A549 (cell line): ENCODE measurements around the gene TSPAN18. TPM values are rescaled to one million over a fixed set of nuclear protein-coding genes. Genes with fewer than 3 reads are reported as not detected.

ENCODE experiments used
- ATAC-seq, 2 experiments: fragments of 200-7000 bp in 1 of 2; fragments of >200 bp in 1 of 2; cut with Nextera tagmentation in 1 of 2; cut with Tn5 transposase in 1 of 2; 3 replicates each; pipeline versions ENCODE4 v1.8.0 to v1.9.1; 2018 to 2020; ENCODE audit warnings: mild to moderate bottlenecking in 1 of 2, moderate library complexity in 1 of 2
- CTCF ChIA-PET: fragments of 300-600 bp; sonication (Branson Sonifier 250); formaldehyde crosslinking; extraction: SDS; loops from one replicate; lab custom pipeline; 2021; ENCODE audit warnings: antibody characterized with exemption, inconsistent platforms; lab: Yijun Ruan, JAX
- POLR2A ChIA-PET: fragments of 350-600 bp; formaldehyde crosslinking; extraction: SDS; loops from one replicate; lab custom pipeline; 2021; ENCODE audit warnings: antibody characterized with exemption, inconsistent platforms; lab: Yijun Ruan, JAX
- DNase-seq, 2 experiments: peaks; one replicate each; pipeline versions ENCODE4 v3.0.0 to v3.0.0-alpha.2; 2011 to 2016; ENCODE audit warnings: low read depth in 1 of 2, low spot score in 1 of 2
- FAIRE-seq: peaks from 2 replicates; lab custom pipeline; 2011; peaks lifted over from hg19 to GRCh38; lab: Jason Lieb, UNC
- H3K27ac ChIP-seq, 2 experiments: fragments of >200 bp; sonication (Bioruptor Twin); formaldehyde crosslinking; 3 replicates each; pipeline ENCODE4 v1.5.1; 2016 to 2017
- H3K4me1 ChIP-seq: fragments of >200 bp; sonication (Bioruptor Twin); formaldehyde crosslinking; 3 replicates; pipeline ENCODE4 v1.6.1; 2016
- H3K4me2 ChIP-seq: fragments of >200 bp; sonication (Bioruptor Twin); formaldehyde crosslinking; 3 replicates; pipeline ENCODE4 v1.6.1; 2016
- H3K4me3 ChIP-seq: fragments of >200 bp; sonication (Bioruptor Twin); formaldehyde crosslinking; 3 replicates; pipeline ENCODE4 v1.5.1; 2016
- H3K9me3 ChIP-seq: fragments of >200 bp; sonication (Bioruptor Twin); formaldehyde crosslinking; 3 replicates; pipeline ENCODE4 v1.6.1; 2016
- BHLHE40 ChIP-seq: IDR thresholded peaks from 2 replicates; pipeline ENCODE4 v1.6.1; 2012; ENCODE audit warnings: low read depth, low read length, inconsistent platforms
- CEBPB ChIP-seq, 2 experiments: fragments of >200 bp in 1 of 2; sonication (Bioruptor Twin) in 1 of 2; formaldehyde crosslinking in 1 of 2; IDR thresholded peaks; 2 replicates each; pipeline ENCODE4 v1.6.1; 2012 to 2016
- CTCF ChIP-seq: fragments of >200 bp; sonication (Bioruptor Twin); formaldehyde crosslinking; IDR thresholded peaks from 3 replicates; pipeline ENCODE4 v1.5.1; 2016
- EHF ChIP-seq: fragments of 250-450 bp; sonication (Bioruptor Pico); IDR thresholded peaks from 2 replicates; pipeline ENCODE4 v1.5.0; 2020; ENCODE audit warnings: mild to moderate bottlenecking
- EHMT2 ChIP-seq: fragments of 200-600 bp; sonication (generic); IDR thresholded peaks from 2 replicates; pipeline ENCODE4 v1.6.1; 2016; ENCODE audit warnings: antibody characterized with exemption, low read depth, mild to moderate bottlenecking, moderate library complexity
- ELK1 ChIP-seq: fragments of 150-350 bp; IDR thresholded peaks from 2 replicates; pipeline ENCODE4 v1.6.1; 2014; ENCODE audit warnings: low read depth, mild to moderate bottlenecking, low read length
- ESRRA ChIP-seq: fragments of 150-350 bp; IDR thresholded peaks from 2 replicates; pipeline ENCODE4 v1.6.1; 2014; ENCODE audit warnings: mild to moderate bottlenecking, low read length, borderline replicate concordance
- FOSB ChIP-seq: fragments of 250-450 bp; sonication (Bioruptor Pico); IDR thresholded peaks from 2 replicates; pipeline ENCODE4 v1.5.0; 2020; ENCODE audit warnings: mild to moderate bottlenecking, moderate library complexity
- FOSL2 ChIP-seq, 2 experiments: fragments of 450-650 bp in 1 of 2; fragments of >200 bp in 1 of 2; sonication (Bioruptor Twin) in 1 of 2; formaldehyde crosslinking; IDR thresholded peaks; 2 replicates each; pipeline versions ENCODE4 v1.5.0 to v1.6.1; 2016 to 2020; ENCODE audit warnings: mild to moderate bottlenecking in 1 of 2, moderate library complexity in 1 of 2
- GATA3 ChIP-seq: IDR thresholded peaks from 2 replicates; pipeline ENCODE4 v1.6.1; 2012; ENCODE audit warnings: borderline replicate concordance
- HES2 ChIP-seq: fragments of >200 bp; sonication (Bioruptor Twin); formaldehyde crosslinking; IDR thresholded peaks from 2 replicates; pipeline ENCODE4 v1.6.1; 2016
- HEYL ChIP-seq: fragments of 250-450 bp; sonication (Bioruptor Pico); IDR thresholded peaks from 2 replicates; pipeline ENCODE4 v1.8.0; 2021; ENCODE audit warnings: mild to moderate bottlenecking, moderate library complexity
- HOXA7 ChIP-seq: fragments of 250-450 bp; sonication (Bioruptor Pico); IDR thresholded peaks from 2 replicates; pipeline ENCODE4 v1.5.0; 2020; ENCODE audit warnings: mild to moderate bottlenecking, moderate library complexity
- HOXB13 ChIP-seq: fragments of 250-450 bp; sonication (Bioruptor Pico); IDR thresholded peaks from 2 replicates; pipeline ENCODE4 v1.5.0; 2020; ENCODE audit warnings: low read depth, mild to moderate bottlenecking, moderate library complexity
- HOXB5 ChIP-seq: fragments of 250-450 bp; sonication (Bioruptor Pico); IDR thresholded peaks from 2 replicates; pipeline ENCODE4 v1.5.0; 2020; ENCODE audit warnings: mild to moderate bottlenecking, moderate library complexity
- JUN ChIP-seq, 2 experiments: fragments of >200 bp; sonication (Bioruptor Twin); formaldehyde crosslinking; IDR thresholded peaks; 2 replicates in 1 of 2; 3 replicates in 1 of 2; pipeline ENCODE4 v1.6.1; 2016 to 2017
- JUNB ChIP-seq: fragments of >200 bp; sonication (Bioruptor Twin); formaldehyde crosslinking; IDR thresholded peaks from 2 replicates; pipeline ENCODE4 v1.6.1; 2016
- KDM5A ChIP-seq: fragments of 200-600 bp; sonication (generic); IDR thresholded peaks from 2 replicates; pipeline ENCODE4 v1.6.1; 2016; ENCODE audit warnings: antibody characterized with exemption, mild to moderate bottlenecking
- MAFK ChIP-seq: fragments of 450-650 bp; IDR thresholded peaks from 2 replicates; pipeline ENCODE4 v1.6.1; 2014; ENCODE audit not compliant: partially characterized antibody
- MYC ChIP-seq: IDR thresholded peaks from 2 replicates; pipeline ENCODE4 v1.6.1; 2012; ENCODE audit warnings: mild to moderate bottlenecking, inconsistent platforms, low read length, improper control_type of control experiment, borderline replicate concordance
- PHF8 ChIP-seq: fragments of 200-600 bp; sonication (generic); IDR thresholded peaks from 2 replicates; pipeline ENCODE4 v1.6.1; 2016; ENCODE audit warnings: low read depth, mild to moderate bottlenecking, antibody characterized with exemption, moderate library complexity, borderline replicate concordance
- RAD21 ChIP-seq, 2 experiments: fragments of >200 bp in 1 of 2; sonication (Bioruptor Twin) in 1 of 2; formaldehyde crosslinking in 1 of 2; IDR thresholded peaks in 1 of 2; conservative IDR thresholded peaks in 1 of 2; 2 replicates in 1 of 2; 3 replicates in 1 of 2; pipeline ENCODE4 v1.6.1; 2012 to 2018; ENCODE audit warnings: inconsistent platforms in 1 of 2
- RCOR1 ChIP-seq: fragments of 150-350 bp; IDR thresholded peaks from 2 replicates; pipeline ENCODE4 v1.6.1; 2014; ENCODE audit warnings: antibody characterized with exemption, low read length, low read depth
- TFCP2L1 ChIP-seq: fragments of 250-450 bp; sonication (Bioruptor Pico); IDR thresholded peaks from 2 replicates; pipeline ENCODE4 v1.5.0; 2021; ENCODE audit warnings: mild to moderate bottlenecking
- TP53 ChIP-seq: fragments of 250-450 bp; sonication (Bioruptor Pico); IDR thresholded peaks from 2 replicates; pipeline ENCODE4 v1.5.0; 2021; ENCODE audit warnings: mild to moderate bottlenecking, moderate library complexity
- ZNF302 ChIP-seq: fragments of 250-450 bp; sonication (Bioruptor Pico); IDR thresholded peaks from 2 replicates; pipeline ENCODE4 v1.9.0; 2021; ENCODE audit warnings: inconsistent platforms, mild to moderate bottlenecking, moderate library complexity
- WGBS: methylation state at CpG from one replicate; pipeline ENCODE4 v1.1.6; 2017; ENCODE audit errors: missing lambda C conversion rate; 5-methylcytosine and 5-hydroxymethylcytosine counted together
- polyA plus RNA-seq, 4 experiments: library from polyadenylated mRNA; depleted of rRNA in 3 of 4; stranded (reverse); fragments of >200 nt; fragmentation: RNase III in 1 of 4; extraction: RNeasy Plus Mini Kit Qiagen cat#74134 plus additional on column Dnase treatment in 1 of 4; gene quantifications; 2 replicates in 3 of 4; 3 replicates in 1 of 4; pipeline ENCODE4 v1.2.3, GENCODE V29; 2011 to 2017

Gene TSPAN18
- polyA plus RNA-seq, 2 of the 4 experiments (the other 2 are of a cell fraction): 0.81 to 4.5 TPM

- TF ChIP-seq CTCF: no peak
- no peak for TF ChIP-seq PHF8
- TF ChIP-seq BHLHE40: no peak
- no peak for TF ChIP-seq EHF (CRISPR knock-in tag)
- no peak for TF ChIP-seq GATA3
- TF ChIP-seq, all 56 proteins: peak for 0
Measured at GRCh38 chr11:44778195-44779100, 51.7 kb downstream of the TSPAN18 start (continued).

GRCh38 chr11:44779736-44780520 lies 53.2 kb downstream of the TSPAN18 start:
- DNase-seq (no peak), ATAC-seq (no peak), FAIRE-seq (no peak)
- Histone ChIP-seq H3K4me1 (peaks cover 3% of the 10 kb centered on the region; the same call in 1 of the 3 replicates), H3K9me3 (no peaks in the 10 kb centered on the region), H3K4me3 (no peak overlapping the region), H3K4me2 (no peak overlapping the region), H3K27ac (no peak overlapping the region)
- 73% methylated on average over 10 of the region's 10 CpGs for WGBS
- TF ChIP-seq EHMT2 (no peak), MYC (no peak), HES2 (no peak), HEYL (no peak), JUNB (no peak), ELK1 (no peak), RAD21 (conservative IDR thresholded peaks at IDR 0.05 in 1 of 2, IDR thresholded peaks at IDR 0.05 in 1 of 2) (no peak), EHF (CRISPR knock-in tag) (no peak), KDM5A (no peak), HOXB13 (CRISPR knock-in tag) (no peak), HOXA7 (no peak), TFCP2L1 (CRISPR knock-in tag) (no peak)
- POLR2A ChIA-PET: no interaction called here
- CTCF ChIA-PET: interaction anchor here (0.7 to 1.9 kb wide), 5 partner anchors 37 to 218 kb away, joined by 3 to 7 read pairs (median 3); no protein-coding TSS in a partner anchor

DNA sequence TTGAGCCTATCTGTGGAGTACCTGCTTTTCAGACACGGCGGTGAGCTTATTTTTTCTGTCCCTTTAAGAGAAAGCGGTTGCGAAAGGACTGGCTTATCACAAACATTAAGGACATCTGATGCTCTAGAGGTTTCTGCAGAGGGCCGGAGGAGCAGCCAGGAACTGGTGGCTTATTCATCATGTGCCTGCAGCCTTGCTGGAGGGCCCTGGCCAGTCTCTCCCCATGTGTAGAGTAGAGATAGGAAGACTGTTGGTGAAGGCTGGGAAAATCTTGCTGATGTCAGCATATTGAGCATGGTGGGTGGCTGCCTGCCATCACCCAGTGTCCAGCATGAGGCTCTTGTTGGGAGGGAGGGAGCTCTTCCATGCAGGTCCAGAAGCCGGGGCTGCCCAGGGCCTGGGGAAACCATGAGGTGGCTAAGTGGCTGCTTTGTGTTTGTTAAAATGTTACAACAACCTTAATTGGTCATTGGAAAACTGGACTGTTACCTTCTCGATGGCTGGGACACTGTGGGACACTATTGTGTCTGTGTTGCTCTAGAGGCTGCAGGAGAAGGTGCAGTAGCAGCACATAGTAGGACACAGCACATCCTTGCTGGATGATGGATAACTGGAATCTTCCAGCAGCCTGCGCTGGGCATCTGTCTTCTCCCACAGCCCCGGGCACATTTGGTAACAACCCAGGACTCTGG lies 54.3 kb downstream of the TSPAN18 start:
- no peaks in the 10 kb centered on the region for H3K9me3 ChIP-seq
- CTCF ChIA-PET: interaction anchor here (0.7 to 1.9 kb wide), 12 partner anchors 11 to 219 kb away, joined by 3 to 9 read pairs (median 3); no protein-coding TSS in a partner anchor
- FAIRE-seq: no peak
- peak in 1 of 2 experiments; percentile 34; a peak in 2 of 6 replicates for ATAC-seq
- peaks cover 3% of the 10 kb centered on the region; the same call in 1 of the 3 replicates for H3K4me1 ChIP-seq
- WGBS: 59% methylated on average over 9 of the region's 9 CpGs
- no peak for DNase-seq
- no peak overlapping the region for H3K4me2 ChIP-seq
- no peak overlapping the region for H3K4me3 ChIP-seq
- POLR2A ChIA-PET: no interaction called here
- no peak overlapping the region for H3K27ac ChIP-seq
- TF ChIP-seq ESRRA: no peak
- TF ChIP-seq ZNF302 (CRISPR knock-in tag): no peak
- TF ChIP-seq HOXB5 (CRISPR knock-in tag): no peak
- TF ChIP-seq JUN (IDR thresholded peaks at IDR 0.05): no peak
- no peak for TF ChIP-seq FOSB (CRISPR knock-in tag)
- no peak for TF ChIP-seq TP53 (CRISPR knock-in tag)
- no peak for TF ChIP-seq FOSL2 (IDR thresholded peaks at IDR 0.05)
- no peak for TF ChIP-seq FOSL2 (CRISPR knock-in tag; IDR thresholded peaks at IDR 0.05)
- no peak for TF ChIP-seq RCOR1
- peak; percentile 99 for TF ChIP-seq MAFK
- TF ChIP-seq CTCF: no peak
- TF ChIP-seq CEBPB (IDR thresholded peaks at IDR 0.05): peak; percentile 45 to 66; a peak in 3 of 4 replicates
